ENCODE measurements around the gene GLB1L2.
A peak's percentile ranks its signal among the peaks of the same experiment; 100 is the strongest.
"Not testable (repeated sequence)": the region's sequence is repeated elsewhere in the genome, so short reads cannot be mapped to it uniquely, and the experiment has no call there.

Gene GLB1L2

DNA sequence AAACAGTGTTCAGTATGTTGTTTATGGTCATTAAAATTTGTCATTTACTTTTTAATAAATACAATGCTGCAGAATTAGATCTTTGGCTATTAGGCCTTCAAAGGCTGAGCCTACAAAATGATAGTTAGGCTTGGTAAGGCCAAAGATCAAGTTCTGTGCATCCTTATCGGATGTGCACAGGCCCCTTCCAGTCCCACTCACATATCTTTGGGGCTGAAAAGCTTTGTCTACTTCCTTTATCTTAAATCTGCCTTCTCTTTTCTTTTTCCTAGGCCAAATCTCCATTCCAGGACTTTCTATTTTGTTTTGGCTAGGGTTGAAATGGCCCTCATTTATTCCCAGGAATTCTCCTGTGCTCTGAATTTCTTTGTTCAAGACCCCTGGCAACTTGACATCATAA lies 3.4 kb upstream of the GLB1L2 start:
- no peak for ATAC-seq

DNA sequence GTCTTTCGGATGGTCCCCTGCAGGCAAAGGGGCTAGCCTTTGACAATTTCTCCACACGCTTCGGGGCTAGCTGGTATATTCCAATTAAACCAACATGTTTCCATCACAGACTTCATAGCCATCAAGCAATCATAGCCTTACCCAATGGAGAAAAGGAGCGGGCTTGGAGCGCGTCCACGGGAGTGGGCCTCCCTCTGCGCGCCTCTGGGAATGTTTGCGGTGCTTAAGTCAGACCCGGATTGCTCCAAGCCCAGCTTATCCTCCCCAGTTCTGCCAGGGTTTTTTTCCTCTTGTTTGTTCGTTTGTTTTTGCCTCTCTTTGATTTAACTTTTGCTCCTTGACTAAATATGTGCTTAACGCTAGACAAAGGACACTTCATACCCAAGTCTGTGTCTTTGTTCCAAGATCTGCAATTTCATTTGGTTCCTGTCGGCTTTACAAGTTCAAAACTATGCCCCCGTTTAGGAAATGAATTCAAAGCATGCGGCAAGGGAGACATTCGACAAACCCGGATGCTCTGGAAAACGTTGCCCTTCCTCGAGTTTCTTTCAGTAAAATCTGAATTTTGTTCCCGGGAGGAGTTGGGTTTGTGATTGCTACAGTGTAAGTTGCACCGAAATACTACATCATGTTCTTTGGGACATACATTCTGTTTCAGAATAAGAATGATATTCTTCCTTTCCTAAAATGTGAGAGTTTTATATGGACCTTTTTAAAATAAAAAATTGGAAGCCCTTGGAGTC lies 1.0 kb upstream of the GLB1L2 start:
- DNase-seq = no peak
- no peak for ATAC-seq

More for the DNA sequence above, 3.4 kb upstream of the GLB1L2 start:
- no peak for DNase-seq

DNA sequence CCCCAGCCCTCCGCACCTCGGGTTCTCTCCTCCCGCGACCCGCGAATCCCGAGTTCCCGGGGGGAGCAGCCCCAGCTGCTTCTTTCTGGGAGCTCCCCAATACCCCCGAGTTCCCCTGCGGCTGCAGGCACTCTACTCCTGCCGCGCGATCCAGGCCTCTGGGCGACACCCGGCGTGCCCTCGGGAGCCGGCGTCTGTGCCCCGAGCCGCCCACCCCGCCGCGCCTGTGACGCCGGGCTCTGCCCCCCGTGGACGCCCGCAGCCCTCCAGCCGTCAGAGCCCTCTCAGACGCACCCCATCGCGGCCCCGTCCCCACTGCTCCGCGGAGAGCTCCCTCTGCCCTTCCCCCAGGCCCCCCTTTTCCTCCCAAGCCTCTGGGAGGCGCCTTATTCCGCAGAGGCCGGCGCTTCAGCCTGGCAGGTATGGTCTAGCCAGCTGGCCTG lies 422 bp downstream of the GLB1L2 start:
- DNase-seq = peak; percentile 32
- ATAC-seq = peak; percentile 16

DNA sequence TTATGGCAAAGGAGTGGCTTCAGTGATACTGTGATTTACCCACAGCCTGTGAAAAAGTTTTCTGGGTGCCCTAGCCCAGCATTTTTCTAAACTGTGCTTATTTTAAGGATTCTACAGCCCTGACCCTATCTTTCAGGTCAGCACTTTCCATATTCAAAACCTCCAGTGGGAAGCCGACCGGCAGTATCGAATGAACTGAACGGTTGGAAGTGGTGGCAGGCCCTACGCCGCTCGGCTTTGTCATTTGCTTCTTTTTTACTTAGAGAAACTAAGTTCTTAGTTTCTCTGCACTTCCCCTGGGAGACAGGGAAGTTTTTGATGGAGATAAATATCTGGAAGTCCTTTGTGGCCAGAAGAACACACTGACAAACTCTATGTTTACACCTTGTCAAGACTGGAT lies 994 bp downstream of the GLB1L2 start:
- DNase-seq (no peak), ATAC-seq (no peak)

DNA sequence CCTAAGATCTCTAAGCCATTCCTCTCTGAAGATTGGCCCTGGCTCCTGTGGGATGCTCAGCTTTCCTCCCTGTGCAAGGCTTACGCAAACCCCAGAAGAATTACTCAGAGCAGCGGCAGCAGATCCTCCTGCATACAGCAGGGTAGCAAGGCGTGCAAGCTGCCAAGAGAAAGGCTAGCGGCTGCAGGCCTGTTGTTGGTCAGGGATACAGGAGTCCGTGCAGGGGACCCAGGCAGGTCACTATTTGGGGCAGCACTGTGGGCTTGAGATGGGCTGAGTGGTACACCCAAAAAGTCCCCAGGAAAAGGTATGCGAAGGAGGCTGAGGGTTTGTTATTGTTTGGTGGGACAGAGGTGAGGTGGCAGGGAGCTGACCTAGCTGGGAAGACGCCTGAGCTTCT lies 1.5 kb downstream of the GLB1L2 start:
- no peak for ATAC-seq
- DNase-seq = no peak

DNA sequence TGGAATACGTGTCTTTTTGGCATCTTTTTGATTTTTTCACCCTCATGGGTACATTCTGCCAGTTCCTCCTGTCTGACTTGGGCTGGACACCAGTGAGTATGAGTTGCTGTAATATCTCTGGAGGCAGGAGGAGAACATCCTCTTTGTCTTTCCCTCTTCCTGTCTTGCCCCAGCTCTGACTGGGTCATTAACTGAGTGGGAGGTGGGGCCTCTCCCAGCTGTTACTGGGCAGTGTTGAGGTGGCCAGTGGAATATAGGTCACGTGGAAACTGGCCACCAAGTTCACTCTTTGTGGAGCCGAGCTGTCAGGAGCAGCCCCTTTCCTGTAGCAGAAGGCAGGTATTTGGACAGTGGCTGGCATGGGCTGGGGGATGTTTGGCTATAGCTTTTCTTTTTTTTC lies 2.2 kb downstream of the GLB1L2 start:
- ATAC-seq = no peak
- DNase-seq = no peak

DNA sequence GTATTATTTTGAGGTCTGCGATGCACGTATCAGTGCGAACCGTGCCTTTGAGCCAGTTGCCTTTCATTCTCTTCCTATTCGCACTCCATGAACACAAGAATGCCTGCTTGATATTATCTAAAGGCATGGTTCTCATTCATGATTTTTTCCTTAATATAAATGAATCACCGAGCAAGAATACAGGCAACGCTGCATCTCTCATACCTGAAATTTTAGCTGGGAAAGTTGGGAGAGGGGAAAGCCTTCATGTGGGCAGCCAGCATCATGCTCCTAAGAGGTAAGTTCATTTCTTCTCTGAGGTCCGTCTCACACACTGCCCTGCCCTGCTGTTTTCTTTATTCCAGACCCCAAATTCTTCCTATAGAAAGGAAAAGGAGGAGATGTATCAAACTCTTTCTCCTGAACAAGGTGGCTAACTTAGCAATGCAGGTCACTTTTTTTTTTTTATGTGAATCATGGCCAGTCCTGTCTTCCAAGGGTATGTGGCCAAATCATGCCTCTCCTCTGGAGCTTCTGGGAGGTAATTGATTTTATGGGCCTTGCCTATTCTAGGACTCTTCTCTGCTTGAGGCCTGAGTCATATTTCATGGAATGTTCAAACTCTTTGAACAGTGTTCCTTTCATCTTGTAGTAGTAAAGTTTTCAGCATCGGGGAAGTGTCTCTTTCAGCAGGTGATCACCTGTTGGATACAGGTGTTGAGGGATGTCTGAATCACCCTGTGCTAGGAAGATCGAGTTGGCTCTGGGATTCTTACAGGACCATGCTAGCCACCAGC lies 3.2 kb downstream of the GLB1L2 start:
- DNase-seq (no peak), ATAC-seq (no peak)

DNA sequence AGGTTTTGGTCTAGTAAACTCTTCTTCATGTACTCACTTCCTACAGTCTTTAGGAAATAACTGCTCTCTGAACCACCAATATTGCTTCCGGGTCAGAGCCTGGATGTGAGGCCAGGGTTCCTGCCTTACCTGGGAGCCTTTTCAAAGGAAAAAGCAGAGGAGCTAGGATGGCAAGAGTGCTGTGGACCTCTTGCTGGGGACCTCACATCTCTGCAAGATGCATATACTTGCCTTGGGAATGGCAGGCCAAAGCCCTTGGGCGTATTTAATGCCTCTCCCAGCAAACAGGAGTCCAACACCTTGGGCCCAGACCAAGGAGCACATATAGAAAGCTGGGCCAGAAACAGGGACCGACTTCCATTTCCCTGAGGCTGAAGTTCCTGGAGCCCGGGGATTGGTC lies 5.3 kb downstream of the GLB1L2 start:
- ATAC-seq (no peak), DNase-seq (no peak)

DNA sequence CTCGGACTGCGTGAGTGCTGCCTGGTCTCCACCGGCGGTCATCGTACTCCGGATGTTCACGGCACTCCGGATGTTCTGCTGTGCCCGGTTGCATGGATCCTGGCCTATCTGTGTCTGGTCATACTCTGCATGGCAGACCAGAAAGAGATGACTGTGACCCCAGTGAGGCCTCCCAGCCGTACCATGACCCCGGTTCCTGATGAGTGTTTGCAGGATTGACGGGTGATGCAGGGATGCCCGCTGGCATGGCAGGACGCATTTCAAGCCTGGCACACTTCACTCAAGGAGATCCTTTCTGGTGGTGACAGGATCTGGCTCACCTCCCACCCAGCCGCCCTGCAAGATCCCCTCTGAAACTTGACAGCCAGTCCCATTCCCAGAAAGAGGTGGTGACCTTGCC lies 6.3 kb downstream of the GLB1L2 start:
- DNase-seq = no peak

DNA sequence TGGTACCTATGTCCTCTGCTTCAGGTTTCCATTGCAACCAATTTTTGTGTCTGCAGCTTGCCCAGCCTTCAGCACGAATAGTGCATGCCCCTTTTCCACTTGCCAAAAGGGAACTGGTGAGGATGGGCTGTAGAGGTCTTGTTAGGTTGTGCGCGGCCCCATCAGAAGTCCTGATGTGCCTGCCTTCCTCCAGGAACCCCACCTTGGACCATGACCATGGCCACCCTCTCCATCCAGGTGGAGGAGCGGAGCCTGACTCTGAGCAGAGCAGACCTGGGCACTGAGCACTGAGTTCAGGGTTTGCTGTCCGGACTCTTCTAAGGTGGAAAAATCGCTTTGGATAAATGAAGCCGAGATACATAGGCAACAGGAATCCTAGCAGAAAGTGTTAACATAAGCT lies 6.9 kb downstream of the GLB1L2 start:
- DNase-seq (no peak), ATAC-seq (no peak)

More for the DNA sequence above, 6.3 kb downstream of the GLB1L2 start:
- no peak for ATAC-seq

DNA sequence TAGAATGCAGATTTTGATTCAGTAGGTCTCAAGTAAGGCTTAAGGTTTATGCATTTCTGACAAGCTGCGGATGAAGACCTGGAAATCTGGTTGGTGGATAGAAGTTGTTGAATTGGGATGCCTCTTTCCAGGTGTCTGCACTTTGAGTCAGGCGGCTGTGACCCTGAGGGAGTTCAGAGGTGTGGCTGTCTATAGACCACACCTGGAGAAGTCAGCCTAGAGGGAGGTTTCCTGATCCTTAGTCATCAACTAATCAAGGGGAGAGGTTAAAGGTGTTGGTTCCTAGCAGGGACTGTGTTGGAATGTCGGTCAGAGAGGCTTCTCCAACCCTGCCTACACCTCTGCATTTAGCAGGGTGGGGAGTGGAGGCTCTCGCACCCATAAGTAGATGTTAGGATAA lies 8.0 kb downstream of the GLB1L2 start:
- DNase-seq (no peak), ATAC-seq (no peak)

DNA sequence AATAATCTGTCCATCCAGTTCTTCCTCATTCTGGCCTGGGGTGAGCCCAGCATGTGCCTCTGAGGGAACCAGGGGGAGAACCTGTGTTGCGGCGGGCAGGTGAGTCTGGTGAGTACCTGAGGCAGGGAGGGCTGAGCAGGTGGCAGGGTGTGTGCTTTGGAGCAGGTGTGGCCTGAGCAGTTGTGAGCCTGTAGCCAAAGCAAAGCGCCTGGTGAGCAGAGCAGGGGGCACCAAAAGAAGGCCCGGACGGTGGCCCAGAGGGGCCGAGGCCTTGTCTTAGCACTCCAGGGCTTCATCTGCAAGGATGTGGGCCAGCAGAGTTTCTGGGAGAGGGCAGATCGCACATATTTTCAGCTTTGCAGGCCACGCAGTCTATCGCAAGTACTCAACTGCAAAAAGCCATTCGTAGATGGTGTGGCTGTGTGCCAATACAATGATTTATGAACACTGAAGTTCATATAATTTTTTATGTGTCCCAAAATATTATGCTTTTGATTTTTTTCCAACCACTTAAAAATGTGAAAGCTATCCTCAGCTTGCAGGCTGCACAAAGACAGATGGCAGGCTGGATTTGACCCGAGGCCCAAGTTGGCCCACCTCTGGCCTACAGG lies 8.7 kb downstream of the GLB1L2 start:
- ATAC-seq = no peak
- DNase-seq = no peak

DNA sequence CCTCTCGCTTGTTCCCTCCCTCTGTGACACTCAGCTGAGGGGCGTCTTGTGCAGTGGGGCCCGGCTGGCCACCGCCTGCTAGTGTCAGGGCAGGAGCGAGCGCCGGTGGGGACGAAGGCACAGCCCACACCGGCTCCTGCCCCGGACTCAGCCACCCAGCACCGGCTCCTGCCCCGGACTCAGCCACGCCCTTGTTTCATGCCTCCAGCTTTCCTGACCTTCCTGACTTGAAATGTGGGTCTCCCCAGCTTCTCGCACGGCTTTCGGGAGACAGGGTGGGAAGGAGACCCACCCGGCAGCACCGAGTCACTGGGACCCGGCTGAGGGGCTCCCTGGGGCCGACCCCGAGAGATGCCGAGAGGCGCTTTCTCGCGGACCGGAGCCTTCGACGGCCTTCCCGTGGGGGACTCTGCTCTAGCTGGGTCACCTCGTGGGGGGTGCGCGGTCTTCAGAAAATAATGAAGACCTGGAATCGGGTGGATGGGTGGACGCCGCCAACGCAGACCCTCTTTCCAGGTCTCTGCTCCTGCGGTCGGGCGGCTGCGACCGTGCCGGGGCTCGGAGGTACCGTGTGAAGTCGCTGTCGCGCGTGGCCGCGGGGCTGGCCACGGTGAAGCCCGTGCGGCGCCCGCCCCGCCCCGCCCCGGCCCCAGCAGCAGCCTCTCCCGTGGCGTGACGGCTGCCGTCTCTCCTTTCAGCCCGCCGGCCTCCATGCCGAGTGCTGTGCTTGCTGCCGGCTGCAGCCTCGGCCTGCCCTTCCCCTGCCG lies 10.2 kb downstream of the GLB1L2 start:
- ATAC-seq (no peak), DNase-seq (no peak)

DNA sequence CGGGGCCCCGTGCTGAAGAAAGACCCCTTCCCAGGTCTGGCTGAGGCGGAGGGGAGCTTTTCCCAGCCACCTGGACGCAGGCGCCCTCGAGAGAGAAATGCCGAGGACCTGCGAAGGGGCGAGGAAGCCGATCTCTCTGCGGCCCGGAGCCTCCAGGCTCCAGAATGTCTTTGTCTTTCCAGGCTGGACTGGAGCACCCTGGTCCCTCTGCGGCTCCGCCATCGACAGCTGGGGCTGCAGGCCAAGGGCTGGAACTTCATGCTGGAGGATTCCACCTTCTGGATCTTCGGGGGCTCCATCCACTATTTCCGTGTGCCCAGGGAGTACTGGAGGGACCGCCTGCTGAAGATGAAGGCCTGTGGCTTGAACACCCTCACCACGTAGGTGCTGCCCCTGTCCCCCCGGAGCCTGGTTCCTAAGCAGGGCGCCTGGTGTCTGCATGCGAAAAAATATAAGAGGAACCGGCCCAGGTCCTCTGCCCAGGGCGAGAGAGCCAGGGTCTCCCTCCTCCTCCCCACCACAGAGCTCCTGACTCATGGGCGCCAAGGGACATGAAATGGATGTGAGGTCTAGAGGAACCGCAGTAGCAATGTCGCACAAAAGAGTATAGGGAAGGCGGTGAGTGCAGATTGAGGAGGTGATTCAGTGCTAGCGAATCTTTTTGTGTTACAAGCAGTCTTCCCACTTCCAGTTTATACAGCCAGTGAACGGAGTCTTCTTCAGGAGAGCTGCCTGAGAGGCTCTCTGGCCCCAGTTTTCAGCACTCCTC lies 11.0 kb downstream of the GLB1L2 start:
- DNase-seq = no peak
- ATAC-seq = no peak

DNA sequence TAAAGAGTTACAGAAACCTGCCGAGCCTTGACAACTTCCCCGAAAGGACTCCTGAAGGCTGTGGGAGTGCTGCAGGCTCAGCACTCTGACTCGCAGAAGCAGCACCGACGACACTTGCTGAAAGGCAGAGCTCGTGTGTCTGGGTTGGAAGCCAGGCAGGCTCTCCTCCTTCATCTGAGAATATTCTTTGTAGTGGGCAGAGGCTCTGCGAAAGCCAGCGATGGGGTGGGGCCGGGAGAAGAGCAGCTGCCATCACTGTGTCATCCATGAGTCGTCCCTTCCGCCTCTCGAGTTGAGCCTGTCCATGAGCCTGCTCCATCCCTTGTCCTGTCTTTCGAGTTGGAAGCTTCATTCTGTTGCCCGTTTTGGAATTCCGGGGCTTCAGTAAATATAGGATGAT lies 11.9 kb downstream of the GLB1L2 start:
- ATAC-seq = no peak
- no peak for DNase-seq

DNA sequence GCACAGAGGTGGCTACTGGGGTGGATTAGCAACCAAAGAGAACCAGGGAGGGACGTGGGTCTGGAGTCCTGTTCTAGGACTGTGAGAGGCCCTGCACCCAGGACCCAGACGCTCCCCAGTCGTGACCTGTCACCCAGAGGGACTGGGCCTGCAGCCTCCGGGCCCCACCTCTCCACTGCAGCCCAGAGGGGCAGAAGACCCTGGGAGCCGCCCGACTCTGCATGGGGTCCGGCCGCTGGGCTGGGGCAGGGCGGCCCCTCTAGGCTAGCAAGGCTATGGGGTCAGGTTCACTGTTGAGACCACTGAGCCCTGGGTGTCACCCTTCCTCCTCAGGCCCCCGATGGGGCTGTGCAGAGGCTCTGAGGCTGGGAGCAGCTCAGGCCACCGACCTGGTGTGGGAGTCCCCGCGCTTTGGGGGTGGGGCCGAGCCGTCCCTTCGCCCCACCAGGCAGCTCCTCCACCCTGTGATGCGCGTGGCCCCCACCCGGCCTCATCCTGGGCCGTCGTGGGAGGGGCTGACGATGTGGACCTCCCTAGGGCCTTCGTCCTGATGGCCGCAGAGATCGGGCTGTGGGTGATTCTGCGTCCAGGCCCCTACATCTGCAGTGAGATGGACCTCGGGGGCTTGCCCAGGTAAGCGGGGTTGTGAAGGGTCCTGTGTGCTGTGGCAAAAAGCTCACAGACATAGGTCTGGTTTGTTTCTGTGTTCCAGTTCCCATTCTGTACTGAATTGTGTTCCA lies 12.9 kb downstream of the GLB1L2 start:
- peak; percentile 29 for ATAC-seq
- DNase-seq = not testable (repeated sequence)

DNA sequence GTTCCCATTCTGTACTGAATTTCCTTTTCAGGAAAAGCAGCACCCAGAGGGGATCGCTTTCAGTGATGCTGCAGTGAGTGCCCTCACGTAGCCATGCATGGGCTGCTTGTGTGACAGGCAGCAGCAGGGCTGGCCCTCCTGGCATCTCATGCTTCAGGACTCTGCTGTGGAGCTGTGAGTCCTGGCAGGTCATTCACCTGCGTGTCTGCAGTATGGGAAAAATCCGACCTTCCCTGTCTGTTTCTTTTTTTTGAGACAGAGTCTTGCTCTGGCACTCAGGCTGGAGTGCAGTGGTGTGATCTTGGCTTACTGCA lies 13.4 kb downstream of the GLB1L2 start:
- ATAC-seq (no peak), DNase-seq (no peak)

DNA sequence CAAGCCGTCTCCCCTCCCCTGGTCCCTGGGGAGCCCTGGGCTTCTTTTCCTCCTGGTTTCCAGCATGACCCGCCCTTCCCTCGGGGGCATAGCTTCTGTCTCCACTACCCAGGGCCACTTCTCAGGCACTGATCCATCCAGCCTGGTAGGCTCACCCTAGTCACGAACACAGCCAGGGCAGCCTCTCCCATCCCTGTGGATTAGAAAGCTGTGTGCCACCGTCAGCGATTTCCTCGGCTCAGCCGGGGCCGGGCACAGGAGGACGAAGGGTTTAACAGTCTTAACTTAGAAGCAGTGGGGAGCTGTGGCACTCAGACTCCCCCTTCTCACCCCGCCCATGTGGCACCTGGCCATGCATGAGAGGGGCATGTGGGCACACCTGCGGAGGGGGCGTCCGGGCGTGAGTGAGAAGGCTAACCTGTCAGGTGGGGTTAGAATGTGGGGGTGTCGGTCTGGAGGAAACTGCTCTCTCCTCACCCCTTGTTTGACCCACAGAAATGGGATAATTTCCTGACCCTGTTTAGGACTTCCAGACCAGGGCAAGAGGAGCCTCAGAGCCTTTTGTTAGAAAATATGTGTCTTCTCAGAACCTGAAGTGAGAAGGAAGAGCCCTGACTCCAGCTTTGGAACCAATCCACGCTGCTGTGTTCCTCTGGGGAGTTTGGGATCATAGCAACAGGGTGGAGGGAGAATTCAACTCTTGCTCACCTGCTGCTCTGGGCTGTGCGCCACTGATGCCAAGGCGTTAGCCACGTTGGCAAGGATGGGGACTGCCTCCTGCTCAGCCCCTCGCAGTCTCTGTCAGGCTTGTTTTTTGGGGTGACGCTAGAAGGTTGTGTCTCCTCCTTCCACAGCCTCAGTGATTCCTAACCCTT lies 14.6 kb downstream of the GLB1L2 start:
- no peak for DNase-seq

DNA sequence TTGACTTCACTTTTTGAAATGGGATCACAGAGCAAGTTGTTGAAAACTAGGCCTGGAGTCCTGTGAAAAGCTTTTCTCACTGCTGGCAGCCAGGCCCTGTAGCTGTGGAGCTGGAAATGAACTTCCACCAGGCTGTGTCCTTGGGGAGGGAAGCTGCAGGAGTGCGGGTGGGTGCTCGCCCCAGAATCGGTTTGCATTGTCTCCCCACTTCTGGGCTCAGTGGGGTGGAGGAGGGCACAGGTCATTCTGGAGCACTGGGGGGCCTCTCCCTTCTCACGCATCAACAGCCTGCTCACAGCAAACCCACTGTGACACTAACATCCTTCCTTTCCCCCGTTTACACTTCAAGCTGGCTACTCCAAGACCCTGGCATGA lies 15.2 kb downstream of the GLB1L2 start:
- no peak for ATAC-seq
- no peak for DNase-seq

More for the DNA sequence above, 14.6 kb downstream of the GLB1L2 start:
- no peak for ATAC-seq

DNA sequence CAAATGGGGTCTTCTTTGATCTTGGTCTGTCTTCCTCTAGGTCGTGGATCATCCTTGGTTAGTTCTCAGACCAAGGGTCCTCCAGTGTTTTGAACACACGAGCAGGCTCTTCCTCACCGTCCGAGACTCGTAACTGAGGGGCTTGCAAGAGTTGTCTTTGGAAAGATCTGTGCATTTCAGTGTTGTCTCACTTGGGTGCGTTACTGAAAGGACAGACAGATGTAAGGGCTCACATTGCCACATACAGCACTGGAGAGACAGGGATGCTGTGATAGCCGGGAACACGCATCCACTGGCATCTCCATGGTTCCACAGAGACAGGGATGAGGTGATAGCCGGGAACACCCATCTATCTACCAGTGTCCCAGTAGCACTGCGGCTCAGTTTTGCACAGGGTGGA lies 15.7 kb downstream of the GLB1L2 start:
- ATAC-seq = peak; percentile 11
- no peak for DNase-seq
